ENCODE data around the gene CNOT3. TPM values are rescaled to one million over a fixed set of nuclear protein-coding genes. Genes with fewer than 3 reads are reported as not detected.
"Not testable (repeated sequence)": the region's sequence is repeated elsewhere in the genome, so short reads cannot be mapped to it uniquely, and the experiment has no call there.

CNOT3 gene
- total RNA-seq, 2 donors from 2014 or later: 84.5 to 107 TPM

DNA sequence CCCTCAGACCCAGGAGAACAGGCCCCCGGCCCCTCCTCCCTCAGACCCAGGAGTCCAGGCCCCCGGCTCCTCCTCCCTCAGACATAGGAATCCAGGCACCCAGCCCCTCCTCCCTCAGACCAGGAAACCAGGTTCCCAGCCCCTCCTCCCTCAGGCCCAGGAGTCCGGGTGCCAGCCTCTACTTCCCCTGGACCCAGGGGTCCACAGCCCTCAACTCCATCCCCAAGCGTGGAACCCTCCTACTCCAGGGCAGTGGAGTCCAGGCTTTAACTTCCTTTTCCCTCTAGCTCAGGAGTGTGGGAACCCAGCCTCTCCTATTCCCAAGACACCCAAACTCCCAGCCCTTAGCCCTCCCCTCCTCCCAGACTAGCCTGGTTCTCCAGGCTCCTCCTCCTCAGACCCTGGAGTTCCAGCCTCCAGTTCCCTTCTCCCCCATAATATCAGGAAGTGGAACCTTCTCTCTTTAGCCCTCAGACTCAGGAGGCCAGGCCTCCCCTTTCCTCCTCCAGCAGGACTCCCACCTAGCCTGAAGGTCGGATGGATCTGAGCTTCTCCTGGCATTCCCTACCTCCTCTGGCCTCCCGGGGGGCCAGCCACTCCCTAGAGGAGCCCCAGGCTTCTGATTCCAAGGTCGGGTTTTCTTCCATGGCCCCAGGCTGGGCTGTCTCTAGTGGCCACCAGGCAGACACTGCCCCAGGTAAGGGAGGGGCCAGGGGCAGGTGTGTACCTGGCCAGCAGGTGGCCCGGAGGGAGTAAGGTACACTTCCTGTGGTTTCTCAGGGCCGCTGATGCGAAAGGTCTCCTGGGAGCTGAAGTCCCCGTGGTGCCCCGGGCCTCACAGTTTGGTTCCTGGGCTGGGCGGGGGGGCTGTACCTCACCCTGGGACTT, 35.2 kb downstream of the CNOT3 start, which contains the start of gene TMC4:
TSS of gene TMC4 (minus strand) at position 690 of the 888 bp plus-strand sequence. CDS start at position 647, 43 bp downstream.
- ATAC-seq (replicated peaks in 1 of 2) (no peak), DNase-seq (no peak)
- Mint-ChIP-seq H3K27me3 (ENCODE audit: low read depth) (no peaks in the 10 kb centered on the region), H3K27ac (no peak within 1 kb of the TSS), H3K4me1 (ENCODE audit: low read depth) (peaks cover 6% of the 10 kb centered on the region), H3K9me3 (no peaks in the 10 kb centered on the region), H3K4me3 (no peak within 1 kb of the TSS), H3K36me3 (ENCODE audit: insufficient read depth in 2 of 2) (peaks cover 0 to 1% of the 10 kb centered on the region in 2 donors)

GRCh38 chr19:54173359-54173699, 35.8 kb downstream of the CNOT3 start:
- no peak for ATAC-seq (replicated peaks in 1 of 2)
- Mint-ChIP-seq H3K27ac (no peak overlapping the region), H3K9me3 (no peaks in the 10 kb centered on the region), H3K27me3 (ENCODE audit: low read depth) (no peaks in the 10 kb centered on the region), H3K4me3 (no peak overlapping the region), H3K4me1 (ENCODE audit: low read depth) (peaks cover 2% of the 10 kb centered on the region), H3K36me3 (ENCODE audit: insufficient read depth in 2 of 2) (peaks cover 1 to 6% of the 10 kb centered on the region in 2 donors)
- no peak for DNase-seq

GRCh38 chr19:54173951-54174834, 36.6 kb downstream of the CNOT3 start:
- H3K27ac Mint-ChIP-seq: no peak overlapping the region

DNA sequence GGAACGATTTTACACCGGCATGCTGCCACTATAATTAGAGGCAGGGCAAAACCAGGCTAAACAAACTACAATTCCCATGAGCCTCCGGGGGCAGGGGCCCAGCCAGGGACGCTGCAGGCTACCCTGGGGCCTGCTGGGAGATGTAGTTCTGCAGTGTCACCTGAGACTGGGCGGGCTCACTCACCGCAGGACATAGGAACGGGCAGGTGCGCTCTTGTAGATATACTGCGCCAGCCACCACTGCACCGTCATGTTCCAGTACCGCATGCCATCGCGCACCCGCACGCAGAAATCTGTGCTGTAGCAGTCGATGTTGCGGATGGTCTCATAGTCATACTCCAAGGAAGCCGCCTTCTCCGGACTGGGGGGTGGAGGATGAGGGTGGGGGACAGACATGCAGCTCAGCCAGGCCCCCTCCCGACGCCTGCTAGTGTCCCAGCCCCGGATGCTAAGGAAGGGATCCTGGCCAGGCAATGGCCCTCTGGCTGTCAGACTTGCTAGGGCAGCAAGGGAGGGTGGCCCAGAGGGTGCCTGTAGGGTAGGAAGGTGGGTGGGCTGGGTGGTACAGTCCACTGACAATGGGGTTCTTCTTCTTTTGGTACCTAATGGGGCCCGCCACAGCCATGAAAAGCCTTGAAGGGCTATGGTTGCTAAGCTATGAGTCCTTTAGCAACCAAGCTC, 41.2 kb downstream of the CNOT3 start:
- no peak overlapping the region for H3K4me3 Mint-ChIP-seq
- H3K9me3 Mint-ChIP-seq: no peaks in the 10 kb centered on the region

More at GRCh38 chr19:54173951-54174834, 36.6 kb downstream of the CNOT3 start:
- Mint-ChIP-seq H3K4me1 (ENCODE audit: low read depth) (no peaks in the 10 kb centered on the region), H3K27me3 (ENCODE audit: low read depth) (no peaks in the 10 kb centered on the region), H3K36me3 (ENCODE audit: insufficient read depth in 2 of 2) (peaks cover 1 to 7% of the 10 kb centered on the region in 2 donors), H3K4me3 (no peak overlapping the region), H3K9me3 (no peaks in the 10 kb centered on the region)
- DNase-seq (no peak), ATAC-seq (replicated peaks in 1 of 2) (no peak)

GRCh38 chr19:54179262-54179852, 41.8 kb downstream of the CNOT3 start:
- DNase-seq (no peak), ATAC-seq (replicated peaks in 1 of 2) (no peak)
- no peak overlapping the region for H3K27ac Mint-ChIP-seq
- no peaks in the 10 kb centered on the region for H3K9me3 Mint-ChIP-seq
- no peaks in the 10 kb centered on the region for H3K4me1 Mint-ChIP-seq (ENCODE audit: low read depth)
- peaks cover 4 to 7% of the 10 kb centered on the region in 2 donors for H3K36me3 Mint-ChIP-seq (ENCODE audit: insufficient read depth in 2 of 2)
- H3K27me3 Mint-ChIP-seq (ENCODE audit: low read depth): no peaks in the 10 kb centered on the region
- no peak overlapping the region for H3K4me3 Mint-ChIP-seq

More for the DNA sequence above, 41.2 kb downstream of the CNOT3 start:
- no peaks in the 10 kb centered on the region for H3K27me3 Mint-ChIP-seq (ENCODE audit: low read depth)
- H3K27ac Mint-ChIP-seq: no peak overlapping the region
- no peaks in the 10 kb centered on the region for H3K4me1 Mint-ChIP-seq (ENCODE audit: low read depth)
- ATAC-seq (replicated peaks in 1 of 2) (peak; percentile 80 to 85), DNase-seq (peak in 1 of 2 donors; percentile 37)
- peaks cover 4 to 7% of the 10 kb centered on the region in 2 donors for H3K36me3 Mint-ChIP-seq (ENCODE audit: insufficient read depth in 2 of 2)

DNA sequence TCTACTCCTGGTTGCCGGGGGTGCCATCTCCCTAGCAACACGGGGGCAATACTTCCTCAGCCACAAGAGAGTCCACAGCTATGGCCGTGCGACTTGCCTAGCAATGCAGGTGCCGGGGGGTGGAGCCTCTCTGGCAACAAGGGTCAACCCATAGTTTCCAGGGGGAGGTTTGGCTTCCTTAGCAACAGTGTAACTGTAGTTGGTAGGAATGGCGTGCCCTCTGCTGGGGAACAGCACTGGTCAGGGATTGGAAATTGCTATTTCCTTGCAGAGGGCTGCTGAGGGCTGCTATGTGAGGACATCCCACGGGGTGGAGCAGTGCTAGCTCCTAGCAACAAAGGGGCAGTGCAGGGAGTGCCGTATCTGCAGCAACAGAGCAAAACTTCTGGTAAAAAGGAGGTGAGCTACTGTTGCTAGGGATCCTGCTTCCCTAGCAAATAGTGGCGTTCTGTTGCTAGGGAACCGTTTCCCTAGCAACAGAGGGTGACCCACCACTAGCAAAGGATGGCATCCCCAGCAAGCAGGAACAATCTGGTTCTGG, 42.4 kb downstream of the CNOT3 start:
- H3K9me3 Mint-ChIP-seq: no peaks in the 10 kb centered on the region
- DNase-seq (no peak), ATAC-seq (replicated peaks in 1 of 2) (no peak)
- no peak overlapping the region for H3K27ac Mint-ChIP-seq
- no peak overlapping the region for H3K4me3 Mint-ChIP-seq
- peaks cover 4 to 7% of the 10 kb centered on the region in 2 donors for H3K36me3 Mint-ChIP-seq (ENCODE audit: insufficient read depth in 2 of 2)
- H3K4me1 Mint-ChIP-seq (ENCODE audit: low read depth): no peaks in the 10 kb centered on the region
- H3K27me3 Mint-ChIP-seq (ENCODE audit: low read depth): no peaks in the 10 kb centered on the region

- H3K36me3 Mint-ChIP-seq (ENCODE audit: insufficient read depth in 2 of 2): peaks cover 4 to 7% of the 10 kb centered on the region in 2 donors
- H3K4me3 Mint-ChIP-seq: no peak overlapping the region
- no peak for ATAC-seq (replicated peaks in 1 of 2)
- H3K27ac Mint-ChIP-seq: no peak overlapping the region
- peaks cover 4% of the 10 kb centered on the region for H3K4me1 Mint-ChIP-seq (ENCODE audit: low read depth)
- no peaks in the 10 kb centered on the region for H3K9me3 Mint-ChIP-seq
- no peak for DNase-seq
- no peaks in the 10 kb centered on the region for H3K27me3 Mint-ChIP-seq (ENCODE audit: low read depth)
These were observed 43.1 kb downstream of the CNOT3 start for GRCh38 chr19:54180691-54181091.

DNA sequence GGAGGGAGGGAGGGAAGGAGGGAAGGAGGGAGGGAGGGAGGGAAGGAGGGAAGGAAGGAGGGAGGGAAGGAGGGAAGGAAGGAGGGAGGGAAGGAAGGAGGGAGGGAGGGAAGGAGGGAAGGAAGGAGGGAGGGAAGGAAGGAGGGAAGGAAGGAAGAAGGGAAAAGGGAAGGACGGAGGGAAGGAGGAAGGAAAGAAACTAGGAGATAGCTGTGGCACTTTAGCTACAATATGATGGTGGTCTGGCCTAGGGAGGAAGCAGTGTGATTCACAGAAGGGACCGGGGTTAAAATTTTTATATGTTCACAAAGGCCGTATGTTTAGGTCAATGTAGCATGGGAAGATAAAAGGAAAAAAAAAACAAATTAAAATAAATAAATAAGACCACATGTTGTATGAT, 44.3 kb downstream of the CNOT3 start:
- H3K27ac Mint-ChIP-seq; H3K27me3 Mint-ChIP-seq (ENCODE audit: low read depth); H3K4me3 Mint-ChIP-seq; DNase-seq; ATAC-seq (replicated peaks in 1 of 2); H3K36me3 Mint-ChIP-seq (ENCODE audit: insufficient read depth in 2 of 2); H3K9me3 Mint-ChIP-seq: not testable (repeated sequence)
- H3K4me1 Mint-ChIP-seq (ENCODE audit: low read depth): peaks cover 11% of the 10 kb centered on the region

GRCh38 chr19:54183431-54183830, 45.9 kb downstream of the CNOT3 start:
- DNase-seq (no peak), ATAC-seq (replicated peaks in 1 of 2) (no peak)
- no peak overlapping the region for H3K4me3 Mint-ChIP-seq
- peaks cover 5% of the 10 kb centered on the region in 2 donors for H3K36me3 Mint-ChIP-seq (ENCODE audit: insufficient read depth in 2 of 2)
- no peaks in the 10 kb centered on the region for H3K9me3 Mint-ChIP-seq
- peaks cover 27% of the 10 kb centered on the region for H3K4me1 Mint-ChIP-seq (ENCODE audit: low read depth)
- no peaks in the 10 kb centered on the region for H3K27me3 Mint-ChIP-seq (ENCODE audit: low read depth)
- no peak overlapping the region for H3K27ac Mint-ChIP-seq

DNA sequence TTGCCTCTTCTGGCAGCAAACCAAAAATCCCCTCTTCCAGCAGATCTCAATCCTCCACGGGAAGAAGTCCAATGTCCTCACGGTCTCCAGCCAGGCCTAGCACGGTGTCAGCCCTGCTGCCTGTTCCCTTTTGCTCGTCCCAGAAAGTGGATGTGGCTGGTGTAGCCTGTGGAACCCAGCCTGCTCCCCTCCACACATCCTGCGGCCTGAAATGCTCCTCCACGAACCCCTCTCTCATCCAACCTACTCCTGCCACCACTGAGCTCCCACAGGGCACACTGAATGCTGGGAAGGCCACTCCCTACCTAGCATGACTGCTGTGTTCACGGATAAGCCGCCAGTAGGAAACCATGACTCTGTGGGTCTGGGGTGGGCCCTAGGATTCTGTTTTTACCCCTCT, 48.8 kb downstream of the CNOT3 start:
- H3K9me3 Mint-ChIP-seq: no peaks in the 10 kb centered on the region
- H3K4me3 Mint-ChIP-seq: no peak overlapping the region
- H3K27me3 Mint-ChIP-seq (ENCODE audit: low read depth): no peaks in the 10 kb centered on the region
- ATAC-seq (replicated peaks in 1 of 2) (no peak), DNase-seq (no peak)
- peaks cover 2 to 3% of the 10 kb centered on the region in 2 donors for H3K36me3 Mint-ChIP-seq (ENCODE audit: insufficient read depth in 2 of 2)
- H3K4me1 Mint-ChIP-seq (ENCODE audit: low read depth): peaks cover 30% of the 10 kb centered on the region
- no peak overlapping the region for H3K27ac Mint-ChIP-seq

DNA sequence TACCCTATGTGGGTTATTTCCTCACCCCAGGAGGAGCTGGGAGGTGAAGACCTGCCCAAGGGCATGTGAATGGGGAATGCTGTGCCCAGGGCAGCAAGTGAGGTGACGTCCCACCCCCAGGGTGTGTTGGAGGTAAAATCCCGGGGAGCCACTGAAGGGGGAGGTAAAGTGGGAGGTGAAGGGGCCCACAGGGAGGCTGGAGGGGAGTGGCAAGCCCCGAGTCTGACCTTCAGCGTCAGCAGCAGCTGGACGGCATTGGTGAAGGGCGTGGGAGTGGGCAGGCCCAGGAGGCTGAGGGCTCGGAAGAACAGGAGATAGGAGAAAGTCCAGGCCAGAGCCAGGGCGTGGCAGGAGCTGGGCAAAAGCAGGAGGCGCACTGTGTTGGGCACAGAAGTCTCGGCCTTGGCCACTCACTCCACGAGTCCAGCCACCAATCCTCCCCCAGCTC, 49.4 kb downstream of the CNOT3 start:
- H3K27ac Mint-ChIP-seq: no peak overlapping the region

DNA sequence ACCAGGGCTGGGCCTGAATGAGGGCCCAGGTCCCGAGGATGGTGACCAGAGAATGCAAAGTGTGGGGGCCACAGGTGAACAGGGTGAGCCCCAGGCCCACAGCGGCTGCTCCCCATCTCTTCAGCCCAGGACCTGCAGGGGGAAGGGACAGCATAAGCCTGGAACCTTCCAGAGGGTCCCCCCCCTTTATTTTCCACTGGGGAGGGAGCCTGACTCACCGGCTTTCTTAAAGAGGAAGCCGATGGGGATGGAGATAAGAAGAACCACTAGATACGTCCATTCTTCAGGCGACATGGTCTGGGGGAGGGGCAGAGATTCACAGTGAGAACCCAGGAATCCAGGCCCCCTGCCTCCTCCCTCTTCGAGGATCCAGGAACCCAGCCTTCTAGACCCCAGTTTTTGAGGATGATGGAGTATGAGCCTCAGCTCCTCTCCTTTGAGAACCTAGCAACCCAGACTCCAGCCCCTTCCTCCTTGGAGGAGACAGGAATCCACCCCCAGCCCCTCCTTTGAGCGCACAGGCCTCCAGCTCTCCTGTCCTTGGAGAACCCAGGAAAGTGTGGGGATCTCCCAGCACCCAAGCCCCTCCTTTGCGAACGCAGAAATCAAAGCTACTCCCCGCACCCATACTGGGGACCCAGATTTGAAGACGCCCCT, 50.8 kb downstream of the CNOT3 start:
- Mint-ChIP-seq H3K9me3 (no peaks in the 10 kb centered on the region), H3K27ac (peak overlapping the region; percentile 96), H3K4me1 (ENCODE audit: low read depth) (peaks cover 49% of the 10 kb centered on the region), H3K27me3 (ENCODE audit: low read depth) (no peaks in the 10 kb centered on the region), H3K4me3 (peak overlapping the region; percentile 85 to 96), H3K36me3 (ENCODE audit: insufficient read depth in 2 of 2) (peaks cover 2 to 9% of the 10 kb centered on the region in 2 donors)
- ATAC-seq (replicated peaks in 1 of 2) (no peak), DNase-seq (peak; percentile 53 to 62)

More for the DNA sequence above, 49.4 kb downstream of the CNOT3 start:
- no peaks in the 10 kb centered on the region for H3K27me3 Mint-ChIP-seq (ENCODE audit: low read depth)
- H3K9me3 Mint-ChIP-seq: no peaks in the 10 kb centered on the region
- peak overlapping the region; percentile 85 to 96 for H3K4me3 Mint-ChIP-seq
- H3K36me3 Mint-ChIP-seq (ENCODE audit: insufficient read depth in 2 of 2): peaks cover 2 to 3% of the 10 kb centered on the region in 2 donors
- peaks cover 35% of the 10 kb centered on the region for H3K4me1 Mint-ChIP-seq (ENCODE audit: low read depth)
- DNase-seq (no peak), ATAC-seq (replicated peaks in 1 of 2) (no peak)

Measured in activated T-cell treated with anti-CD3 and anti-CD28 coated beads, Interleukin-2, amount 50 U/mL, for 72 hours (primary cell).